Measurements from ENCODE around the gene PCDHGB7.
A peak's percentile ranks its signal among the peaks of the same experiment; 100 is the strongest.
"Not testable (repeated sequence)": the region's sequence is repeated elsewhere in the genome, so short reads cannot be mapped to it uniquely, and the experiment has no call there.

PCDHGB7 gene

DNA sequence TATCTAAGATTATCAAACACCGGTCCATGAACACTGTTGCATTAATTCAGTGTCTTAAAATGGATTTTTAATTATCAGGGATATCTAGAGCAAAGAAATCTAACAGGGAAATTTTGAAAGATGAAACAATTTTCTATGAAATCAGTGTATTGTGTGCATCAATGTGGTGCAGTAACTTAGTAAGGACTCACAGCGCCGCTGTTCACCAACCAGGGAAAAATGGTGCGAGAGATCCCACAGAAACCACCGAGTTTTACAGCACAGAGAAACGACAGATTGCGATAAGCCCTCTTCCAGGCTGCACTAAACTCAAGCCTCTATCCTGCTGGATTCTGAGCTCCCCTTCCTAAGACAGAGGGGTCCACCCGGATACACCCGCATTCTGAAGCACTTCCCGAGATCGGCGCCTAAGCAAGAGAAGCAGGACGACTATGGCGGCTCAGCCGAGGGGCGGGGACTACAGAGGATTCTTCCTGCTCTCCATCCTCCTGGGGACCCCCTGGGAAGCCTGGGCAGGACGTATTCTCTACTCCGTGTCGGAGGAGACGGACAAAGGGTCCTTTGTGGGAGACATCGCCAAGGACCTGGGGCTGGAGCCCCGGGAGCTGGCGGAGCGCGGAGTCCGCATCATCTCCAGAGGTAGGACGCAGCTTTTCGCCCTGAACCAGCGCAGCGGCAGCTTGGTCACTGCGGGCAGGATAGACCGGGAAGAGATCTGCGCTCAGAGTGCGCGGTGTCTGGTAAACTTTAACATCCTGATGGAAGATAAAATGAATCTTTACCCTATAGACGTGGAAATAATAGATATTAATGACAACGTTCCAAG, 34.8 kb upstream of the PCDHGB7 start, which contains the start of gene PCDHGA7:
Gene PCDHGA7 (plus strand): TSS at position 274 of the 826 bp plus-strand sequence. CDS start 158 bp downstream, at position 432.
- DNase-seq (ENCODE audit: extremely low spot score) = peak; percentile 47
- ChIA-PET POLR2A (no interaction called here), CTCF (interaction anchor here (1.1 to 1.2 kb wide), 2 partner anchors 23 to 38 kb away, joined by 3 read pairs; partner anchors contain the start of gene PCDHGA11)
- TF ChIP-seq, protein P1, sequence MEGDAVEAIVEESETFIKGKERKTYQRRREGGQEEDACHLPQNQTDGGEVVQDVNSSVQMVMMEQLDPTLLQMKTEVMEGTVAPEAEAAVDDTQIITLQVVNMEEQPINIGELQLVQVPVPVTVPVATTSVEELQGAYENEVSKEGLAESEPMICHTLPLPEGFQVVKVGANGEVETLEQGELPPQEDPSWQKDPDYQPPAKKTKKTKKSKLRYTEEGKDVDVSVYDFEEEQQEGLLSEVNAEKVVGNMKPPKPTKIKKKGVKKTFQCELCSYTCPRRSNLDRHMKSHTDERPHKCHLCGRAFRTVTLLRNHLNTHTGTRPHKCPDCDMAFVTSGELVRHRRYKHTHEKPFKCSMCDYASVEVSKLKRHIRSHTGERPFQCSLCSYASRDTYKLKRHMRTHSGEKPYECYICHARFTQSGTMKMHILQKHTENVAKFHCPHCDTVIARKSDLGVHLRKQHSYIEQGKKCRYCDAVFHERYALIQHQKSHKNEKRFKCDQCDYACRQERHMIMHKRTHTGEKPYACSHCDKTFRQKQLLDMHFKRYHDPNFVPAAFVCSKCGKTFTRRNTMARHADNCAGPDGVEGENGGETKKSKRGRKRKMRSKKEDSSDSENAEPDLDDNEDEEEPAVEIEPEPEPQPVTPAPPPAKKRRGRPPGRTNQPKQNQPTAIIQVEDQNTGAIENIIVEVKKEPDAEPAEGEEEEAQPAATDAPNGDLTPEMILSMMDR (IDR thresholded peaks at IDR 0.05; ENCODE audit: control extremely low read depth, extremely low read depth, low read depth, missing control alignments) = peak; percentile 36

DNA sequence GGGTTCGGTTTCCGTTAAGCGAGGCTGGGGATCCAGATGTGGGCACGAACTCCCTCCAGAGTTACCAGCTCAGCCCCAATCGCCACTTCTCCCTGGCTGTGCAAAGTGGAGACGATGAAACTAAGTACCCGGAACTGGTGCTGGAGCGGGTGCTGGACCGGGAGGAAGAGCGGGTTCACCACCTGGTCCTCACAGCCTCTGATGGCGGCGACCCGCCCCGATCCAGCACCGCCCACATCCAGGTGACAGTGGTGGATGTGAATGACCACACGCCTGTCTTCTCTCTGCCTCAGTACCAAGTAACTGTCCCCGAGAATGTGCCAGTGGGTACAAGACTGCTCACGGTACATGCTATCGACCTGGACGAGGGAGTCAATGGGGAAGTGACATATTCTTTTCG, 34.1 kb upstream of the PCDHGB7 start:
- DNase-seq (ENCODE audit: extremely low spot score) = no peak
- TF ChIP-seq, protein P1 (IDR thresholded peaks at IDR 0.05; ENCODE audit: control extremely low read depth, extremely low read depth, low read depth, missing control alignments) = no peak
- ChIA-PET CTCF (interaction anchor here (1.1 to 1.2 kb wide), 2 partner anchors 22 to 38 kb away, joined by 3 read pairs; partner anchors contain the start of gene PCDHGA11), POLR2A (no interaction called here)

DNA sequence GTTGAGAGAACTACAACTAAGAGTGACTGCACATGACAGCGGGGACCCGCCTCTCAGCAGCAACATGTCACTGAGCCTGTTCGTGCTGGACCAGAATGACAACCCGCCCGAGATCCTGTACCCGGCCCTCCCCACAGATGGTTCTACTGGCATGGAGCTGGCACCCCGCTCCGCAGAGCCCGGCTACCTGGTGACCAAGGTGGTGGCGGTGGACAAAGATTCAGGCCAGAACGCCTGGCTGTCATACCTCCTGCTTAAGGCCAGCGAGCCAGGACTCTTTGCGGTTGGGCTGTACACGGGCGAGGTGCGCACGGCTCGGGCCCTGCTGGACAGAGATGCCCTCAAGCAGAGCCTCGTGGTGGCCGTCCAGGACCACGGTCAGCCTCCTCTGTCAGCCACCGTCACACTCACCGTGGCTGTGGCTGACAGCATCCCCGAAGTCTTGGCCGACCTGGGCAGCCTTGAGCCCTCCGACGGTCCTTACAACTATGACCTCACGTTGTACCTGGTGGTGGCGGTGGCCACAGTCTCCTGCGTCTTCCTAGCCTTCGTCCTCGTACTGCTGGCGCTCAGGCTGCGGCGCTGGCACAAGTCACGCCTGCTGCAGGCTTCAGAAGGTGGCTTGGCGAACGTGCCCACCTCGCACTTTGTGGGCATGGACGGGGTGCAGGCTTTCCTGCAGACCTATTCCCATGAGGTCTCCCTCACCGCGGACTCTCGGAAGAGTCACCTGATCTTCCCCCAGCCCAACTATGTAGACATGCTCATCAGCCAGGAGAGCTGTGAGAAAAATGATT, 32.8 kb upstream of the PCDHGB7 start:
- CTCF ChIA-PET = no interaction called here

DNA sequence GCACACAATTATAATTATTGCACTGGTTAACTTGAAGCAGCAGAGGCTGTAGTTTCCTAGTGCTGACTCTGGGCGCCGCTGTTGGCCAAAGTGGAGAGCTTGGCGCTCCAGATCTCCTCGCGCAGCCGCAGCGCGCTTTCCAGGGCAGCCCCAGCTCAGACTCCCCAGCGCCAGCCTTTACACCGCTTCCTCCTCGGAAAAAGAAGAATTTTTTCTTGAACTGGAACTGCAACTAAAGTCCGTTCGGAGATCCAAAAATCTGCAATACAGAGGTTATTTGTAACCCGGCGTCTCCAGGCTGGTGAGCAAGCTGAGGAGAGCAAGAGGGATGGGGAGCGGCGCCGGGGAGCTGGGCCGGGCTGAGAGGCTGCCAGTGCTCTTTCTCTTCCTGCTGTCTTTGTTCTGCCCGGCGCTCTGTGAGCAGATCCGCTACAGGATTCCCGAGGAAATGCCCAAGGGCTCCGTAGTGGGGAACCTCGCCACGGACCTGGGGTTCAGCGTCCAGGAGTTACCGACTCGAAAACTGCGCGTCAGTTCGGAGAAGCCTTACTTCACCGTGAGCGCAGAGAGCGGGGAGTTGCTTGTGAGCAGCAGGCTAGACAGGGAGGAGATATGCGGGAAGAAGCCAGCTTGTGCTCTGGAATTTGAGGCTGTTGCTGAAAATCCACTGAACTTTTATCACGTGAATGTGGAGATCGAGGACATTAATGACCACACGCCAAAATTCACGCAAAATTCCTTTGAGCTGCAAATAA, 29.7 kb upstream of the PCDHGB7 start, which contains the start of gene PCDHGB4:
Gene PCDHGB4 (plus strand): TSS at position 142 of the 755 bp plus-strand sequence. CDS start 187 bp downstream, at position 329.
- DNase-seq (ENCODE audit: extremely low spot score) = peak; percentile 58
- CTCF ChIA-PET = interaction anchor here (1.5 kb wide), 1 partner anchor 25 kb away, joined by 4 read pairs; the partner anchor contains the start of gene PCDHGA10
- POLR2A ChIA-PET = not testable (repeated sequence)

More for the DNA sequence above, 32.8 kb upstream of the PCDHGB7 start:
- no peak for DNase-seq (ENCODE audit: extremely low spot score)
- POLR2A ChIA-PET = no interaction called here
- TF ChIP-seq, protein P1 (IDR thresholded peaks at IDR 0.05; ENCODE audit: control extremely low read depth, extremely low read depth, low read depth, missing control alignments) = no peak

DNA sequence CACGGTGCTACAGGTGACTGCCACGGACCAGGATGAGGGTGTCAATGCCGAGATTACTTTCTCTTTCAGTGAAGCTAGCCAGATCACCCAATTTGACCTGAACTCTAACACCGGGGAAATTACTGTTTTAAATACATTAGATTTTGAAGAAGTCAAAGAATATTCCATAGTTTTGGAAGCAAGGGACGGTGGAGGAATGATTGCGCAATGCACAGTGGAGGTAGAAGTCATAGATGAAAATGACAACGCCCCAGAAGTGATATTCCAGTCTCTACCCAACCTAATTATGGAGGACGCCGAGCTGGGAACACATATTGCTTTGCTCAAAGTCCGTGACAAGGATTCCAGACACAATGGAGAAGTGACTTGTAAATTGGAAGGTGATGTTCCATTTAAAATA, 28.8 kb upstream of the PCDHGB7 start:
- POLR2A ChIA-PET = no interaction called here
- CTCF ChIA-PET = interaction anchor here (1.5 kb wide), 1 partner anchor 24 kb away, joined by 4 read pairs; the partner anchor contains the start of gene PCDHGA10
- TF ChIP-seq, protein P1 (IDR thresholded peaks at IDR 0.05; ENCODE audit: control extremely low read depth, extremely low read depth, low read depth, missing control alignments) = no peak
- no peak for DNase-seq (ENCODE audit: extremely low spot score)

DNA sequence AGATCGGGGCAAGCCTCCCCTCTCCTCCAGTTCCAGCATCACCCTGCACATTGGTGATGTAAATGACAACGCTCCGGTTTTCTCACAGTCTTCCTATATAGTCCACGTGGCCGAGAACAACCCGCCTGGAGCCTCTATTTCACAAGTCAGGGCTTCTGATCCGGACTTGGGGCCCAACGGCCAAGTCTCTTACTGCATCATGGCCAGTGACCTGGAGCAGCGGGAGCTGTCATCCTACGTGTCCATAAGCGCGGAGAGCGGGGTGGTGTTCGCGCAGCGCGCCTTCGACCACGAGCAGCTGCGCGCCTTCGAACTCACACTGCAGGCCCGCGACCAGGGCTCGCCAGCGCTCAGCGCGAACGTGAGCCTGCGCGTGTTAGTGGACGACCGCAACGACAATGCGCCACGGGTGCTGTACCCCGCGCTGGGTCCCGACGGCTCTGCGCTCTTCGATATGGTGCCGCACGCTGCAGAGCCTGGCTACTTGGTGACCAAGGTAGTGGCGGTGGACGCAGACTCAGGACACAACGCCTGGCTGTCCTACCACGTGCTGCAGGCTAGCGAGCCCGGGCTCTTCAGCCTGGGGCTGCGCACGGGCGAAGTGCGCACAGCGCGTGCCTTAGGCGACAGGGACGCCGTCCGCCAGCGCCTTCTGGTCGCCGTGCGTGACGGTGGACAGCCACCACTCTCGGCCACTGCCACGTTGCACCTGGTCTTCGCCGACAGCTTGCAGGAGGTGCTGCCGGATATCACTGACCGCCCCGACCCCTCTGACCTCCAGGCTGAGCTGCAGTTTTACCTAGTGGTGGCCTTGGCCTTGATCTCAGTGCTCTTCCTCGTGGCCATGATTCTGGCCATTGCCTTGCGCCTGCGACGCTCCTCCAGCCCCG, 28.1 kb upstream of the PCDHGB7 start:
- TF ChIP-seq, protein P1 (IDR thresholded peaks at IDR 0.05; ENCODE audit: control extremely low read depth, extremely low read depth, low read depth, missing control alignments) = no peak
- POLR2A ChIA-PET = no interaction called here
- no peak for DNase-seq (ENCODE audit: extremely low spot score)
- CTCF ChIA-PET = interaction anchor here (0.7 to 1.1 kb wide), 2 partner anchors 10 to 61 kb away, joined by 3 read pairs; no protein-coding TSS in a partner anchor

All from GM10248 (cell line).